Measurements from ENCODE around the gene CD44. TPM values are rescaled to one million over a fixed set of nuclear protein-coding genes. Genes with fewer than 3 reads are reported as not detected.

The CD44 gene
- total RNA-seq, 4 donors from 2014 or later, result 135 to 636 (median 397) TPM

DNA sequence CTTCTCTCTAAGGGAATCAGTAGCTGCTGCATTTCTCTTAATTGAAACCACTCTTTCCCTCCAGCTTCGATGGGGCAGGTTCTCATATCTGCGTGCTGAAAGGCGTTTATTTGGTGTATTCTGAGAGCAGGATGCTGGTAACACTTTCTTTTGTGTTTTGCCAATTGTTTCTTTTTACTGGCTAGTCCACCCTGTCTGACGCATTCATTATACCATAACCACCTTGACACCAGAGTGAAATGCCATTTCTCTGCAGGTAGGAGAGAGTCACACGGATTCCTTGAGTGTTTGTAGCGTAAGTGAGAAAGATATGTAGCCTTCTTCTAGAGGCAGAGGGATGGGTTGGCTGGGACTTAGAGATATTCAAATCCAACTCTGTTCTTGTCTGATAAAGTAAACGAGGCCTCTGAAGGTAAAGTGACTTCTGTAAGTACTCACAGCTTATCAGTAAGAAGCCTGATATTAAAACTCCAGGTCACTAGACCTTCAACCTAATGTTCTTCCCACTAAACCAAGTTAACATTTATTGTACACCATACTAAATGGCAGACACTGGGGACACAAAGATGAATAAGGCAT, 21.4 kb downstream of the CD44 start:
- Histone ChIP-seq H3K4me1 (peaks cover 0 to 10% of the 10 kb centered on the region in 2 donors), H3K27ac (peak overlapping the region; percentile 37 to 53), H3K4me3 (no peak overlapping the region), H3K9me3 (no peaks in the 10 kb centered on the region), H3K36me3 (no peaks in the 10 kb centered on the region), H3K27me3 (no peaks in the 10 kb centered on the region)
- intact Hi-C loops (cut with DNase I; ENCODE audit: low total_unique reads), result no loop called here
- no peak for TF ChIP-seq POLR2A (IDR thresholded peaks at IDR 0.05)
- TF ChIP-seq, protein P1, sequence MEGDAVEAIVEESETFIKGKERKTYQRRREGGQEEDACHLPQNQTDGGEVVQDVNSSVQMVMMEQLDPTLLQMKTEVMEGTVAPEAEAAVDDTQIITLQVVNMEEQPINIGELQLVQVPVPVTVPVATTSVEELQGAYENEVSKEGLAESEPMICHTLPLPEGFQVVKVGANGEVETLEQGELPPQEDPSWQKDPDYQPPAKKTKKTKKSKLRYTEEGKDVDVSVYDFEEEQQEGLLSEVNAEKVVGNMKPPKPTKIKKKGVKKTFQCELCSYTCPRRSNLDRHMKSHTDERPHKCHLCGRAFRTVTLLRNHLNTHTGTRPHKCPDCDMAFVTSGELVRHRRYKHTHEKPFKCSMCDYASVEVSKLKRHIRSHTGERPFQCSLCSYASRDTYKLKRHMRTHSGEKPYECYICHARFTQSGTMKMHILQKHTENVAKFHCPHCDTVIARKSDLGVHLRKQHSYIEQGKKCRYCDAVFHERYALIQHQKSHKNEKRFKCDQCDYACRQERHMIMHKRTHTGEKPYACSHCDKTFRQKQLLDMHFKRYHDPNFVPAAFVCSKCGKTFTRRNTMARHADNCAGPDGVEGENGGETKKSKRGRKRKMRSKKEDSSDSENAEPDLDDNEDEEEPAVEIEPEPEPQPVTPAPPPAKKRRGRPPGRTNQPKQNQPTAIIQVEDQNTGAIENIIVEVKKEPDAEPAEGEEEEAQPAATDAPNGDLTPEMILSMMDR (IDR thresholded peaks at IDR 0.05), result no peak
- no peak for DNase-seq

DNA sequence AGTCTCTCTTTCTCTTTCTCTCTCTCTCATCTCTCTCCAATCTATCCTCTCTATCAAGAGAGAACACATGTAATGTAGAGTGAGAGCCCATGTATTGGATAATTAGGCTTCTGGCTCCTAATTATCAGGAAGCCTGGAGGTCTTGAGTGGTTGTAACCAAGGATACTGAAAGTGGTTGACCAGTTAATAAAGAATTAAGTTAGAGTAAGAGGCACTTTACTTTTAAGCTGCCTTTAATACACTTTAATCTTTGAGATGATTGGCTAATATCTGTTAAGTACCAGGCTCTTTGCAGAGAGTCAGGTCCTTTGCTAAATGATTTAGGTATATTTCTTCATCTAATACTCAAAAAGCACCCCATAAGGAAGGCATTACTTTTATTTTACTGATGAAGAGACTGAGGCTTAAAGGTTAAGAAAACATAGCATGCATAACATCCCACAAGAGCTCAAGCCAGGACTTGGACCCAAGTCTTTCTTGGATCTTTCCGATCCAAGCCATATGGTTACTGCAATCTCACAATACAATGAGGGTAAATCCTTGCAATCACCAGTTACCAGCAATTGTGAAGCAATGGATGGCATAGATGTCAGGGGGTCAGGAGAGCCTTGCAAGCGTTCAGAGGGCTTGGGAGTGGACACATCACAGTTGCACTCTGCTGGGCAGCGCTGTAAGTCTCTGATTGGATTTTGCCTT, 22.1 kb downstream of the CD44 start:
- H3K9me3 ChIP-seq, result no peaks in the 10 kb centered on the region
- peaks cover 0 to 15% of the 10 kb centered on the region in 2 donors for H3K4me1 ChIP-seq
- DNase-seq, result no peak
- intact Hi-C loops (cut with DNase I; ENCODE audit: low total_unique reads), result no loop called here
- no peak overlapping the region for H3K4me3 ChIP-seq
- TF ChIP-seq POLR2A (IDR thresholded peaks at IDR 0.05), result no peak
- TF ChIP-seq, protein P1 (IDR thresholded peaks at IDR 0.05), result no peak
- H3K27me3 ChIP-seq, result no peaks in the 10 kb centered on the region
- H3K36me3 ChIP-seq, result no peaks in the 10 kb centered on the region
- peak overlapping the region; percentile 46 to 74 for H3K27ac ChIP-seq

DNA sequence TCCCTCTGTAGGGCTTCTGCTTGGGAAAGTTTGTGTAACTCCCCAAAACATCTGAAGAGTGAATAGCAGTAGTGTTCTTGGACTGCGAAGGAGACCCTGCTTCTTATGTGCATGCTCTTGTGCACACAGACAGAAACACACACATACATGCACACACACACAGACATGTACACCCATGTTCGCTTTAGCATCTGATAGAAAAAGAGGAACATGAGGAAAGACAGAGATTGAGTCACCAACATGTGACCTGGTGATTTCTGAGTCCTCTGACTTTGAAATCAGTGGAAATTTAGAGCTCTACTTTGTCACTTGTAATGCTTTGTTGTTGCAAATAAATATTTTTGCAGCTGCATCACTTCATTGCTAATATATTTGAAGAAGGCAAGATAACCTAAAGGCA, 23.8 kb downstream of the CD44 start:
- Histone ChIP-seq H3K4me1 (peaks cover 3 to 21% of the 10 kb centered on the region in 2 donors), H3K4me3 (no peak overlapping the region), H3K27ac (peak overlapping the region; percentile 46 to 74), H3K27me3 (no peaks in the 10 kb centered on the region), H3K9me3 (no peaks in the 10 kb centered on the region), H3K36me3 (no peaks in the 10 kb centered on the region)
- intact Hi-C loops (cut with DNase I; ENCODE audit: low total_unique reads), result no loop called here
- DNase-seq, result no peak
- TF ChIP-seq, protein P1 (IDR thresholded peaks at IDR 0.05), result no peak
- TF ChIP-seq POLR2A (IDR thresholded peaks at IDR 0.05), result no peak

DNA sequence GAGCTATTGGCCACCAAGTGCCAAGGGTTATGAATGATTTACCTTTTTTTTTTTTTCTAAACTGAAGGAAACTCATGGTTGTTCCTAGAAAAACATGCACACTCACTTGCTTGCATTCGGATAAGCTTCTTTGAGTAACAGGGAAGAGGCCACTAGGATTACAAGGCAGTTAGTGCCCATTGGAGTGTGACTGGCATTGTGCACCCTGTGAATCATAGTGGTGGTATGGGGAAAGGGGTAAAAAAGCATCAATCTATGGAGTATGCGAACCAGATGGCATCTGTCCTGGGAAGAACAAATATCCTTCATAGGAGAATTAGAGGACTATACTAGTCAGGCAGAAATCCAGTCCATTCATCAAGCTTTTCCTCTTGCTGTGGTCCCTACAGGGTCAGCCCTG, 24.2 kb downstream of the CD44 start:
- intact Hi-C loops (cut with DNase I; ENCODE audit: low total_unique reads), result no loop called here
- TF ChIP-seq, protein P1 (IDR thresholded peaks at IDR 0.05), result no peak
- no peak for TF ChIP-seq POLR2A (IDR thresholded peaks at IDR 0.05)
- peak overlapping the region; percentile 46 to 74 for H3K27ac ChIP-seq
- no peaks in the 10 kb centered on the region for H3K27me3 ChIP-seq
- H3K4me3 ChIP-seq, result no peak overlapping the region
- no peaks in the 10 kb centered on the region for H3K36me3 ChIP-seq
- peaks cover 3 to 22% of the 10 kb centered on the region in 2 donors for H3K4me1 ChIP-seq
- no peaks in the 10 kb centered on the region for H3K9me3 ChIP-seq
- no peak for DNase-seq

DNA sequence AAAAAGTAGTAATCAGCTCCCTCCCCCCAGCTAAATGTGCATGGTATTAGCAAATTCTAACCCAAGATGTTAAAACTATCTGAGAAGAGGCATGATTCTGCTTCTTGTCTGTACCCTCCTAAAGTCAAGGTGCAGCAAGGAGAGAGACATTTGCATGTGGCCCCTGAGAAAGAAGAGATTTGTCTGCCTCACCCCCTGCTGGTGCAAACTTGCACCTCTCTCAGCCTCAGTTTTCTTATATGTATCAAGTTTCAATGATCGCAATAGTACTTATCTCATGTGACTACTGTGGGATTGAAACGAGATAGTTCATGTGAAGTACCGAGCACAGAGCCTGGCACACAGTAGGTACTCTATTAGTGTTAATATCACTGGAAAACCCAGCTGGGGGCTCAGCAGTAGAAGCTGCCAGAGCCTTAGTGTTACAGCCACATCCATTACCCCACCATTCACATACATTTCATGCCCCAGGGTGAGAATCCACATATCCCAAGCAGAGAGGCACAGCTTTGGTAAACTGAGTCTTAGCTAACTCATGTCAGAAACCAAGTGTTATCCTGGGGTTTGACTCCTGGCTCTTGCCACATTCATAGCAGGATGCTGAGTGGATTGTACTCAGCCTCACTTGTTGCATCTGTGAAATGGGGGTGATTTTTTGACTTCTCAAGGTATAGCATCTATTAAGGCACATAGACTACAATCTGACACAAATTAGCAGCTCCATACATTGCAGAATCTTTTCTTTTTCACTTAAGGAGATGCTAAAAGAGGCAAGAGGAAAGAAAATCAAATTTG, 24.9 kb downstream of the CD44 start:
- Histone ChIP-seq H3K4me1 (peaks cover 3 to 23% of the 10 kb centered on the region in 2 donors), H3K4me3 (no peak overlapping the region), H3K36me3 (no peaks in the 10 kb centered on the region), H3K9me3 (no peaks in the 10 kb centered on the region), H3K27ac (peak overlapping the region; percentile 46 to 90), H3K27me3 (no peaks in the 10 kb centered on the region)
- no peak for TF ChIP-seq POLR2A (IDR thresholded peaks at IDR 0.05)
- TF ChIP-seq, protein P1 (IDR thresholded peaks at IDR 0.05), result no peak
- DNase-seq, result no peak
- intact Hi-C loops (cut with DNase I; ENCODE audit: low total_unique reads), result no loop called here

Measured in uterus (tissue), 4 donors.